G401.6 (cell line): Measurements from ENCODE around the gene SPATA33.
"Not testable (repeated sequence)": the region's sequence is repeated elsewhere in the genome, so short reads cannot be mapped to it uniquely, and the experiment has no call there.

Experiments
- FAIRE-seq: peaks from 2 replicates; lab custom pipeline; 2012; peaks lifted over from hg19 to GRCh38; lab: Jason Lieb, UNC

The SPATA33 gene

GRCh38 chr16:89664238-89664637, 6.6 kb downstream of the SPATA33 start:
- not testable (repeated sequence) for FAIRE-seq

GRCh38 chr16:89667000-89667399, 9.4 kb downstream of the SPATA33 start:
- FAIRE-seq, result peak; percentile 34

GRCh38 chr16:89667633-89668032, 10.0 kb downstream of the SPATA33 start:
- no peak for FAIRE-seq

- FAIRE-seq, result no peak
These were observed 11.1 kb downstream of the SPATA33 start for GRCh38 chr16:89668790-89669158.

GRCh38 chr16:89669755-89670154, 12.1 kb downstream of the SPATA33 start:
- FAIRE-seq, result no peak

GRCh38 chr16:89670496-89671431, 13.1 kb downstream of the SPATA33 start:
- no peak for FAIRE-seq

- not testable (repeated sequence) for FAIRE-seq
These were observed 13.9 kb downstream of the SPATA33 start for GRCh38 chr16:89671565-89671964.

GRCh38 chr16:89672177-89672941, 14.7 kb downstream of the SPATA33 start:
- FAIRE-seq, result no peak

- FAIRE-seq, result no peak
These were observed 20.6 kb downstream of the SPATA33 start for GRCh38 chr16:89678258-89678657.

- FAIRE-seq, result no peak
These were observed 28.3 kb downstream of the SPATA33 start for GRCh38 chr16:89685916-89686315.

GRCh38 chr16:89686520-89687091, 29.0 kb downstream of the SPATA33 start, which contains the start of gene CDK10:
Gene CDK10, plus strand, starts transcription at chr16:89686689. Its CDS starts 22 bp downstream, at chr16:89686711.
- no peak for FAIRE-seq

- no peak for FAIRE-seq
These were observed 29.7 kb downstream of the SPATA33 start for GRCh38 chr16:89687092-89687940.

GRCh38 chr16:89688395-89688794, 30.8 kb downstream of the SPATA33 start:
- FAIRE-seq, result no peak

GRCh38 chr16:89689142-89689541, 31.5 kb downstream of the SPATA33 start:
- FAIRE-seq, result no peak

GRCh38 chr16:89689621-89690020, 32.0 kb downstream of the SPATA33 start:
- not testable (repeated sequence) for FAIRE-seq

- FAIRE-seq, result no peak
These were observed 32.8 kb downstream of the SPATA33 start for GRCh38 chr16:89690392-89690901.

- FAIRE-seq, result no peak
These were observed 33.8 kb downstream of the SPATA33 start for GRCh38 chr16:89691231-89691985.

- no peak for FAIRE-seq
These were observed 34.4 kb downstream of the SPATA33 start for GRCh38 chr16:89691986-89692569.

GRCh38 chr16:89693289-89693731, 35.7 kb downstream of the SPATA33 start:
- no peak for FAIRE-seq
